ENCODE data around the gene ADAMTS13. TPM values are rescaled to one million over a fixed set of nuclear protein-coding genes. Genes with fewer than 3 reads are reported as not detected.

ADAMTS13 gene
- total RNA-seq, 3 donors from 2014 or later (not counting 1 experiment from before 2014, with no cell fraction given): 2.3 to 3.0 (median 2.8) TPM

- H3K27ac Mint-ChIP-seq: no peak overlapping the region
- peaks cover 0 to 3% of the 10 kb centered on the region in 2 donors for H3K4me1 Mint-ChIP-seq
- no peaks in the 10 kb centered on the region for H3K36me3 Mint-ChIP-seq
- ATAC-seq: no peak
- no peaks in the 10 kb centered on the region for H3K27me3 ChIP-seq (ENCODE audit: control insufficient read depth, insufficient read depth, low read length)
- no peaks in the 10 kb centered on the region for H3K9me3 ChIP-seq (ENCODE audit: control insufficient read depth, insufficient read depth, low read length)
- intact Hi-C loops (cut with micrococcal nuclease): no loop called here
- no peak for DNase-seq
- no peaks in the 10 kb centered on the region for H3K9me3 Mint-ChIP-seq
- no peak overlapping the region for H3K4me3 Mint-ChIP-seq
- TF ChIP-seq CTCF (IDR thresholded peaks at IDR 0.05): no peak
- H3K4me1 ChIP-seq (ENCODE audit: control insufficient read depth, insufficient read depth, low read length): peaks cover 3% of the 10 kb centered on the region
- H3K27me3 Mint-ChIP-seq (ENCODE audit: low read depth in 2 of 2): peaks cover 0 to 3% of the 10 kb centered on the region in 2 donors
- no peaks in the 10 kb centered on the region for H3K36me3 ChIP-seq (ENCODE audit: control insufficient read depth, insufficient read depth, low read length)
- WGBS (ENCODE audit: insufficient coverage): 84% methylated on average over 11 of the region's 12 CpGs
- no peak overlapping the region for H3K4me3 ChIP-seq (ENCODE audit: low read length)
- H3K27ac ChIP-seq (ENCODE audit: low read length): no peak overlapping the region
These were observed 68.9 kb downstream of the ADAMTS13 start for GRCh38 chr9:133490865-133491655.

- 98% methylated on average over 8 of the region's 8 CpGs for WGBS (ENCODE audit: insufficient coverage)
- H3K36me3 ChIP-seq (ENCODE audit: control insufficient read depth, insufficient read depth, low read length): no peaks in the 10 kb centered on the region
- H3K9me3 ChIP-seq (ENCODE audit: control insufficient read depth, insufficient read depth, low read length): no peaks in the 10 kb centered on the region
- Mint-ChIP-seq H3K27me3 (ENCODE audit: low read depth in 2 of 2) (peaks cover 0 to 3% of the 10 kb centered on the region in 2 donors), H3K4me1 (no peaks in the 10 kb centered on the region), H3K27ac (no peak overlapping the region), H3K9me3 (no peaks in the 10 kb centered on the region), H3K36me3 (no peaks in the 10 kb centered on the region), H3K4me3 (no peak overlapping the region)
- H3K4me3 ChIP-seq (ENCODE audit: low read length): no peak overlapping the region
- H3K27ac ChIP-seq (ENCODE audit: low read length): no peak overlapping the region
- DNase-seq: no peak
- TF ChIP-seq CTCF (IDR thresholded peaks at IDR 0.05): no peak
- no peak for ATAC-seq
- intact Hi-C loops (cut with micrococcal nuclease): no loop called here
- H3K27me3 ChIP-seq (ENCODE audit: control insufficient read depth, insufficient read depth, low read length): no peaks in the 10 kb centered on the region
- H3K4me1 ChIP-seq (ENCODE audit: control insufficient read depth, insufficient read depth, low read length): no peaks in the 10 kb centered on the region
These were observed 69.4 kb downstream of the ADAMTS13 start for GRCh38 chr9:133491656-133491925.

GRCh38 chr9:133492061-133493021, 70.2 kb downstream of the ADAMTS13 start:
- intact Hi-C loops (cut with micrococcal nuclease): no loop called here
- Histone ChIP-seq H3K4me3 (ENCODE audit: low read length) (no peak overlapping the region), H3K4me1 (ENCODE audit: control insufficient read depth, insufficient read depth, low read length) (no peaks in the 10 kb centered on the region), H3K36me3 (ENCODE audit: control insufficient read depth, insufficient read depth, low read length) (no peaks in the 10 kb centered on the region), H3K27me3 (ENCODE audit: control insufficient read depth, insufficient read depth, low read length) (no peaks in the 10 kb centered on the region), H3K9me3 (ENCODE audit: control insufficient read depth, insufficient read depth, low read length) (no peaks in the 10 kb centered on the region), H3K27ac (ENCODE audit: low read length) (no peak overlapping the region)
- H3K27ac Mint-ChIP-seq: no peak overlapping the region
- WGBS (ENCODE audit: insufficient coverage): 84% methylated on average over 33 of the region's 33 CpGs
- peaks cover 0 to 3% of the 10 kb centered on the region in 2 donors for H3K27me3 Mint-ChIP-seq (ENCODE audit: low read depth in 2 of 2)
- H3K4me3 Mint-ChIP-seq: no peak overlapping the region
- H3K9me3 Mint-ChIP-seq: no peaks in the 10 kb centered on the region
- no peaks in the 10 kb centered on the region for H3K4me1 Mint-ChIP-seq
- DNase-seq (no peak), ATAC-seq (no peak)
- no peaks in the 10 kb centered on the region for H3K36me3 Mint-ChIP-seq
- no peak for TF ChIP-seq CTCF (IDR thresholded peaks at IDR 0.05)

Measured in natural killer cell (primary cell).